Skeletal muscle cell (primary cell): ENCODE data around the gene FAM120A.

ENCODE experiments used
- DNase-seq: peaks from one replicate; pipeline ENCODE4 v3.0.0-alpha.2; 2010; ENCODE audit warnings: low read depth
- H3K4me3 ChIP-seq: 2 replicates; pipeline ENCODE4 v1.5.1; 2011; ENCODE audit warnings: low read depth, mild to moderate bottlenecking, control low read depth, low read length, moderate library complexity

FAM120A gene

GRCh38 chr9:93586290-93587057 is 135.0 kb downstream of the FAM120A start:
- no peak overlapping the region for H3K4me3 ChIP-seq
- no peak for DNase-seq

GRCh38 chr9:93587284-93587650 is 135.8 kb downstream of the FAM120A start:
- no peak for DNase-seq

GRCh38 chr9:93587651-93588347 is 136.3 kb downstream of the FAM120A start:
- no peak for DNase-seq
- H3K4me3 ChIP-seq: no peak overlapping the region

More at GRCh38 chr9:93587284-93587650, 135.8 kb downstream of the FAM120A start:
- no peak overlapping the region for H3K4me3 ChIP-seq

- H3K4me3 ChIP-seq: no peak overlapping the region
- no peak for DNase-seq
Observed at GRCh38 chr9:93588641-93589609, 137.4 kb downstream of the FAM120A start.

- H3K4me3 ChIP-seq: no peak overlapping the region
- peak; percentile 31 for DNase-seq
Observed at GRCh38 chr9:93589688-93590087, 138.2 kb downstream of the FAM120A start.

GRCh38 chr9:93590609-93591234 is 139.2 kb downstream of the FAM120A start:
- no peak for DNase-seq
- no peak overlapping the region for H3K4me3 ChIP-seq

- DNase-seq: no peak
Observed at GRCh38 chr9:93591301-93592007, 140.0 kb downstream of the FAM120A start.

GRCh38 chr9:93592008-93592642 is 140.6 kb downstream of the FAM120A start:
- no peak for DNase-seq
- no peak overlapping the region for H3K4me3 ChIP-seq

More at GRCh38 chr9:93591301-93592007, 140.0 kb downstream of the FAM120A start:
- no peak overlapping the region for H3K4me3 ChIP-seq

GRCh38 chr9:93592643-93593021 is 141.1 kb downstream of the FAM120A start:
- DNase-seq: no peak
- no peak overlapping the region for H3K4me3 ChIP-seq

GRCh38 chr9:93593144-93593658 is 141.7 kb downstream of the FAM120A start:
- no peak for DNase-seq
- no peak overlapping the region for H3K4me3 ChIP-seq

- DNase-seq: no peak
- no peak overlapping the region for H3K4me3 ChIP-seq
Observed at GRCh38 chr9:93594041-93594756, 142.7 kb downstream of the FAM120A start.

GRCh38 chr9:93595461-93595860 is 144.0 kb downstream of the FAM120A start:
- H3K4me3 ChIP-seq: no peak overlapping the region
- no peak for DNase-seq

- no peak for DNase-seq
Observed at GRCh38 chr9:93595861-93596365, 144.4 kb downstream of the FAM120A start.

GRCh38 chr9:93596399-93596798 is 144.9 kb downstream of the FAM120A start:
- DNase-seq: no peak
- no peak overlapping the region for H3K4me3 ChIP-seq

More at GRCh38 chr9:93595861-93596365, 144.4 kb downstream of the FAM120A start:
- no peak overlapping the region for H3K4me3 ChIP-seq

- DNase-seq: no peak
- no peak overlapping the region for H3K4me3 ChIP-seq
Observed at GRCh38 chr9:93597142-93597706, 145.7 kb downstream of the FAM120A start.

GRCh38 chr9:93597871-93598646 is 146.6 kb downstream of the FAM120A start:
- H3K4me3 ChIP-seq: no peak overlapping the region
- no peak for DNase-seq
